HCT116 (cell line): ENCODE measurements around the gene SCYL2. TPM values are rescaled to one million over a fixed set of nuclear protein-coding genes. Genes with fewer than 3 reads are reported as not detected.
"Not testable (repeated sequence)": the region's sequence is repeated elsewhere in the genome, so short reads cannot be mapped to it uniquely, and the experiment has no call there.

Experiments used
- ATAC-seq: fragments of 200-7000 bp; cut with Tn5 transposase; 2 replicates; pipeline ENCODE4 v1.9.1; 2020; ENCODE audit warnings: mild to moderate bottlenecking, moderate library complexity
- BruUV-seq: library from RNA; stranded (reverse); fragments of 400-500 nt; replicated peaks from 2 replicates; lab custom pipeline; 2021; lab: Mats Ljungman, UMichigan
- CTCF ChIA-PET: fragments of 300-600 bp; sonication (Branson Sonifier 250); formaldehyde crosslinking; loops from one replicate; lab custom pipeline; 2021; ENCODE audit warnings: antibody characterized with exemption; lab: Charles Lee
- POLR2A ChIA-PET: fragments of 300-600, 350-600 bp; sonication (Branson Sonifier 250); formaldehyde crosslinking; loops from one replicate; lab custom pipeline; 2021; ENCODE audit warnings: antibody characterized with exemption; lab: Charles Lee
- RAD21 ChIA-PET, 2 experiments: fragments of 300-600 bp; sonication (Branson Sonifier 250); formaldehyde crosslinking; loops; one replicate each; lab custom pipeline; 2023; ENCODE audit warnings: low total read pairs in 2 of 2; ENCODE audit not compliant: uncharacterized antibody in 2 of 2, unreplicated experiment in 2 of 2, low non-redundant PET in 1 of 2; lab: Charles Lee
- DNase-seq: peaks from one replicate; pipeline ENCODE4 v3.0.0-alpha.2; 2010; ENCODE audit warnings: low read depth, low spot score
- H2AFZ ChIP-seq: fragments of 200-600 bp; shearing (Covaris generic), sonication (generic); 2 replicates; pipeline ENCODE4 v1.6.1; 2017; ENCODE audit warnings: low read depth, mixed run types, mixed read lengths, antibody characterized with exemption, low read length; ENCODE audit not compliant: poor library complexity, severe bottlenecking
- H3K27ac ChIP-seq: 2 replicates; pipeline ENCODE4 v1.5.1; 2012; ENCODE audit warnings: low read depth, low read length
- H3K27me3 ChIP-seq: fragments of 200-600 bp; sonication (generic); 2 replicates; pipeline ENCODE4 v1.6.1; 2016; ENCODE audit warnings: mixed run types, low read length, mixed read lengths; ENCODE audit not compliant: insufficient read depth
- H3K36me3 ChIP-seq, 2 experiments: fragments of 200-500 bp in 1 of 2; fragments of 200-600 bp in 1 of 2; sonication (Bioruptor generic) in 1 of 2; sonication (generic) in 1 of 2; 2 replicates each; pipeline versions ENCODE4 v1.5.1 to v1.6.1; 2014 to 2016; ENCODE audit warnings: low read length in 2 of 2, inconsistent platforms in 1 of 2, mixed read lengths in 1 of 2, mixed run types in 1 of 2; ENCODE audit not compliant: insufficient read depth in 2 of 2, control insufficient read depth in 1 of 2
- H3K4me1 ChIP-seq, 2 experiments: fragments of 200-600 bp in 1 of 2; sonication (generic) in 1 of 2; 2 replicates each; pipeline versions ENCODE4 v1.5.1 to v1.6.1; 2012 to 2017; ENCODE audit warnings: low read length in 2 of 2, inconsistent platforms in 1 of 2, mild to moderate bottlenecking in 1 of 2, mixed read lengths in 1 of 2, mixed run types in 1 of 2, moderate library complexity in 1 of 2; ENCODE audit not compliant: insufficient read depth in 2 of 2, control insufficient read depth in 1 of 2
- H3K4me2 ChIP-seq: fragments of 200-600 bp; sonication (generic); 2 replicates; pipeline ENCODE4 v1.6.1; 2017; ENCODE audit warnings: mixed run types, low read length, mixed read lengths
- H3K4me3 ChIP-seq, 2 experiments: fragments of 200-600 bp in 1 of 2; sonication (generic) in 1 of 2; replicated peaks in 1 of 2; 2 replicates each; pipeline ENCODE4 v1.5.1; 2011 to 2016; ENCODE audit warnings: low read length in 2 of 2, control low read depth in 1 of 2, low read depth in 1 of 2, mild to moderate bottlenecking in 1 of 2, mixed read lengths in 1 of 2, mixed run types in 1 of 2
- H3K79me2 ChIP-seq: fragments of 200-600 bp; sonication (generic); 2 replicates; pipeline ENCODE4 v1.6.1; 2017; ENCODE audit warnings: mild to moderate bottlenecking, mixed run types, low read length, moderate library complexity, mixed read lengths; ENCODE audit not compliant: insufficient read depth
- H3K9ac ChIP-seq: fragments of 200-600 bp; sonication (generic); 2 replicates; pipeline ENCODE4 v1.6.1; 2016; ENCODE audit warnings: low read length, mixed read lengths
- H3K9me2 ChIP-seq: fragments of 200-600 bp; sonication (generic), shearing (Covaris generic); 2 replicates; pipeline ENCODE4 v1.6.1; 2017; ENCODE audit warnings: mixed run types, mild to moderate bottlenecking, moderate library complexity; ENCODE audit not compliant: insufficient read depth
- H3K9me3 ChIP-seq, 2 experiments: fragments of 200-500 bp in 1 of 2; fragments of 200-600 bp in 1 of 2; sonication (Bioruptor generic) in 1 of 2; sonication (generic) in 1 of 2; 2 replicates each; pipeline ENCODE4 v1.6.1; 2014 to 2017; ENCODE audit warnings: low read length in 2 of 2, mixed read lengths in 2 of 2, inconsistent platforms in 1 of 2, low read depth in 1 of 2, mild to moderate bottlenecking in 1 of 2, mixed run types in 1 of 2, moderate library complexity in 1 of 2; ENCODE audit not compliant: control insufficient read depth in 1 of 2, insufficient read depth in 1 of 2
- H4K20me1 ChIP-seq: fragments of 200-600 bp; sonication (generic), shearing (Covaris generic); 2 replicates; pipeline ENCODE4 v1.6.1; 2017; ENCODE audit warnings: mixed run types, mild to moderate bottlenecking, moderate library complexity; ENCODE audit not compliant: insufficient read depth
- CBX3 ChIP-seq: IDR thresholded peaks from 2 replicates; pipeline ENCODE4 v1.6.1; 2012; ENCODE audit warnings: low read depth
- CEBPB ChIP-seq: IDR thresholded peaks from 2 replicates; pipeline ENCODE4 v1.6.1; 2012; ENCODE audit warnings: low read depth
- EGR1 ChIP-seq: IDR thresholded peaks from 2 replicates; pipeline ENCODE4 v1.6.1; 2012; ENCODE audit warnings: low read depth
- ELF1 ChIP-seq: IDR thresholded peaks from 2 replicates; pipeline ENCODE4 v1.6.1; 2012; ENCODE audit warnings: low read depth, borderline replicate concordance
- JUND ChIP-seq: IDR thresholded peaks from 2 replicates; pipeline ENCODE4 v1.6.1; 2012
- POLR2A ChIP-seq: IDR thresholded peaks from 2 replicates; pipeline ENCODE4 v1.7.0; 2011; ENCODE audit warnings: borderline replicate concordance; ENCODE audit not compliant: insufficient read depth, insufficient read length; ENCODE audit errors: extremely low read depth
- POLR2AphosphoS5 ChIP-seq: IDR thresholded peaks from 2 replicates; pipeline ENCODE4 v1.6.1; 2011; ENCODE audit warnings: mild to moderate bottlenecking, low read depth, low read length, moderate library complexity
- RAD21 ChIP-seq: IDR thresholded peaks from 2 replicates; pipeline ENCODE4 v1.6.1; 2012; ENCODE audit warnings: low read depth, mild to moderate bottlenecking
- REST ChIP-seq: IDR thresholded peaks from 2 replicates; pipeline ENCODE4 v1.6.1; 2012; ENCODE audit warnings: low read depth
- SP1 ChIP-seq: IDR thresholded peaks from 2 replicates; pipeline ENCODE4 v1.6.1; 2012; ENCODE audit warnings: low read depth
- SRF ChIP-seq: IDR thresholded peaks from 2 replicates; pipeline ENCODE4 v1.6.1; 2012; ENCODE audit warnings: low read depth
- TCF7L2 ChIP-seq: IDR thresholded peaks from 2 replicates; pipeline ENCODE4 v1.7.0; 2011; ENCODE audit warnings: borderline replicate concordance, inconsistent platforms; ENCODE audit not compliant: insufficient read depth, insufficient read length; ENCODE audit errors: extremely low read depth
- ZBTB33 ChIP-seq: IDR thresholded peaks from 2 replicates; pipeline ENCODE4 v1.6.1; 2011; ENCODE audit warnings: mild to moderate bottlenecking, low read length, moderate library complexity; ENCODE audit not compliant: insufficient replicate concordance; ENCODE audit errors: extremely low read depth
- ZFX ChIP-seq: fragments of 450-650 bp; IDR thresholded peaks from 2 replicates; pipeline ENCODE4 v1.6.1; 2017
- intact Hi-C: fragments of 100-400 bp; cut with micrococcal nuclease; formaldehyde crosslinking; loops from 2 replicates; pipeline ENCODE4 v1.10.0; 2022
- total RNA-seq: library from RNA; stranded (reverse); gene quantifications from one replicate; pipeline ENCODE4 v1.2.1, GENCODE V29; 2021; ENCODE audit not compliant: unreplicated experiment

Gene SCYL2
- total RNA-seq, 1 experiment from 2014 or later = 31.7 TPM

- DNase-seq = no peak
- intact Hi-C loops = no loop called here
- no peak overlapping the region for H3K4me3 ChIP-seq
- ChIA-PET RAD21 (no interaction called here), POLR2A (no interaction called here)
- H3K27ac ChIP-seq = no peak overlapping the region
- H2AFZ ChIP-seq = no peak overlapping the region
- H3K79me2 ChIP-seq = peaks cover 63% of the 10 kb centered on the region
- no peak for ATAC-seq
- no peaks in the 10 kb centered on the region for H4K20me1 ChIP-seq
- H3K27me3 ChIP-seq = no peaks in the 10 kb centered on the region
- H3K9ac ChIP-seq = no peak overlapping the region
- H3K9me2 ChIP-seq = no peaks in the 10 kb centered on the region
- TF ChIP-seq RAD21 (no peak), POLR2AphosphoS5 (no peak), POLR2A (no peak), CBX3 (no peak), JUND (no peak), SRF (no peak), REST (no peak), ZBTB33 (no peak), CEBPB (no peak), EGR1 (no peak), ZFX (no peak), SP1 (no peak), ELF1 (no peak), TCF7L2 (no peak)
- TF ChIP-seq, all 23 proteins: peak for 0
- CTCF ChIA-PET = no interaction called here
- Histone ChIP-seq H3K9me3 (no peaks in the 10 kb centered on the region), H3K4me1 (no peaks in the 10 kb centered on the region), H3K4me2 (no peak overlapping the region), H3K36me3 (no peaks in the 10 kb centered on the region)
- BruUV-seq = no TSS peak
Measured at GRCh38 chr12:100279607-100280244, 12.7 kb downstream of the SCYL2 start.

- H3K27me3 ChIP-seq, H3K9me3 ChIP-seq, H3K36me3 ChIP-seq, BruUV-seq, ATAC-seq, H3K9ac ChIP-seq, POLR2A ChIA-PET, H3K9me2 ChIP-seq, H3K4me2 ChIP-seq, RAD21 ChIA-PET, H2AFZ ChIP-seq, H3K4me3 ChIP-seq, H3K27ac ChIP-seq, H4K20me1 ChIP-seq, DNase-seq, CTCF ChIA-PET, intact Hi-C loops, H3K4me1 ChIP-seq: not testable (repeated sequence)
- H3K79me2 ChIP-seq = peaks cover 20% of the 10 kb centered on the region
Measured at GRCh38 chr12:100284556-100284955, 17.6 kb downstream of the SCYL2 start.
